ENCODE data around the gene UBAC2.

Gene UBAC2

GRCh38 chr13:99196466-99197116 is 4.1 kb upstream of the UBAC2 start:
- no peak for DNase-seq (ENCODE audit: low read depth, low spot score)
- ChIA-PET POLR2A (no interaction called here), CTCF (interaction anchor here (1.0 to 5.6 kb wide), 6 partner anchors 10 to 75 kb away, joined by 3 to 29 read pairs (median 4); no protein-coding TSS in a partner anchor)
- no peak overlapping the region for H3K4me3 ChIP-seq (ENCODE audit: low read depth, low read length)
- TF ChIP-seq CTCF (IDR thresholded peaks at IDR 0.05; ENCODE audit: insufficient read depth, low read length, missing control alignments): no peak

- POLR2A ChIA-PET: no interaction called here
- H3K4me3 ChIP-seq (ENCODE audit: low read depth, low read length): no peak overlapping the region
- TF ChIP-seq CTCF (IDR thresholded peaks at IDR 0.05; ENCODE audit: insufficient read depth, low read length, missing control alignments): no peak
- CTCF ChIA-PET: interaction anchor here (0.9 to 5.6 kb wide), 7 partner anchors 10 to 74 kb away, joined by 3 to 85 read pairs (median 4); no protein-coding TSS in a partner anchor
- no peak for DNase-seq (ENCODE audit: low read depth, low spot score)
Observed at GRCh38 chr13:99197117-99197651, 3.5 kb upstream of the UBAC2 start.

- H3K4me3 ChIP-seq (ENCODE audit: low read depth, low read length): peak overlapping the region; percentile 98
- no peak for DNase-seq (ENCODE audit: low read depth, low spot score)
- CTCF ChIA-PET: interaction anchor here (0.7 to 5.6 kb wide), 16 partner anchors 12 to 237 kb away, joined by 3 to 85 read pairs (median 4); partner anchors contain the start of gene GPR18
- POLR2A ChIA-PET: interaction anchor here (0.6 to 1.5 kb wide), 8 partner anchors 13 to 118 kb away, joined by 3 to 9 read pairs (median 4); no protein-coding TSS in a partner anchor
- no peak for TF ChIP-seq CTCF (IDR thresholded peaks at IDR 0.05; ENCODE audit: insufficient read depth, low read length, missing control alignments)
Observed at GRCh38 chr13:99199541-99200431, 868 bp upstream of the UBAC2 start.

- TF ChIP-seq CTCF (IDR thresholded peaks at IDR 0.05; ENCODE audit: insufficient read depth, low read length, missing control alignments): no peak
- H3K4me3 ChIP-seq (ENCODE audit: low read depth, low read length): no peak overlapping the region
- ChIA-PET POLR2A (no interaction called here), CTCF (interaction anchor here (1.4 kb wide), 1 partner anchor 233 kb away, joined by 3 read pairs; no protein-coding TSS in a partner anchor)
- no peak for DNase-seq (ENCODE audit: low read depth, low spot score)
Observed at GRCh38 chr13:99203601-99204579, 3.2 kb downstream of the UBAC2 start.

- DNase-seq (ENCODE audit: low read depth, low spot score): no peak
- no peak overlapping the region for H3K4me3 ChIP-seq (ENCODE audit: low read depth, low read length)
- TF ChIP-seq CTCF (IDR thresholded peaks at IDR 0.05; ENCODE audit: insufficient read depth, low read length, missing control alignments): no peak
- CTCF ChIA-PET: interaction anchor here (1.2 kb wide), 1 partner anchor 29 kb away, joined by 6 read pairs; no protein-coding TSS in a partner anchor
- POLR2A ChIA-PET: no interaction called here
Observed at GRCh38 chr13:99205621-99206220, 5.1 kb downstream of the UBAC2 start.

All from AG04449 (cell line).